ENCODE results near the gene SAMD8.

Gene SAMD8

DNA sequence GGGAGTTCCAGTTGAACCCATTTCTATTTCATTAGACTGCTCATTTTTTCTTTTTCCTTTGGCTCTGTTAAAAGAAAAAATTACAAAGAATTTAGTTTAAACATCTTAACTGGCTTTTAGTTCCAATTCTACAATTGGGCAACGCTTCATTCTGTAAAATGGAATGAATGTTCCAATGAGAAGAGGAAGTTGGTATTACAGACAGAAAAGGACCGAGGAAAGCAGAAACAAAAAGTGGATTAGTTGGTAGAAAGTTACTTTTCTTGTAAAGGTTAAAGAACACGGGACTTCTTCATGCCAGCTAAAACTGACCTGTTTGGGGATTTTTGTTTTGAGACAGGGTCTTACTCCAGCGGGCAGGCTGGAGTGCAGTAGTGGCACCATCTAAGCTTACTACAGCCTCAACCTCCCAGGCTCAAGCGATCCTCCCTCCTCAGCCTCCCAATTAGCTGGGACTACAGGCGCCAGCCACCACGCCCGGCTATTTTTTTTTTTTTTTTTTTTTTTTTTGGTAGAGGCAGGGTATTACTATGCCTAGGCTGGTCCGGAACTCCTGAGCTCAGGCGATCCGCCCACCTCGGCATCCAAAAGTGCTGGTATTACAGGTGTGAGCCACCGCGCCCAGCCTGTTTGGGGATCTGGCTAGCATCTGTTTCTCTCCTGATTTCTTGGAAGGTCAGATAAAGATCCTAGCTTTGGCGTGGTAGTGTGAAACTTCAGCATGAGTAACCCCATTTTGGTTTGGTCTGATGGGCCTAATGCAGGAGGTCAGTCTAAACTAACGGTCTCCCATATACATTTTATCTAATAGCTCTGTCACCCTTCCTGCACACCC, 97.8 kb downstream of the SAMD8 start:
- Histone ChIP-seq H3K4me3 (ENCODE audit: low read depth, low read length) (peak overlapping the region; percentile 88), H3K9me3 (no peaks in the 10 kb centered on the region), H3K27me3 (no peaks in the 10 kb centered on the region), H3K4me1 (no peaks in the 10 kb centered on the region), H3K36me3 (peaks cover 37% of the 10 kb centered on the region)
- TF ChIP-seq, protein P1, sequence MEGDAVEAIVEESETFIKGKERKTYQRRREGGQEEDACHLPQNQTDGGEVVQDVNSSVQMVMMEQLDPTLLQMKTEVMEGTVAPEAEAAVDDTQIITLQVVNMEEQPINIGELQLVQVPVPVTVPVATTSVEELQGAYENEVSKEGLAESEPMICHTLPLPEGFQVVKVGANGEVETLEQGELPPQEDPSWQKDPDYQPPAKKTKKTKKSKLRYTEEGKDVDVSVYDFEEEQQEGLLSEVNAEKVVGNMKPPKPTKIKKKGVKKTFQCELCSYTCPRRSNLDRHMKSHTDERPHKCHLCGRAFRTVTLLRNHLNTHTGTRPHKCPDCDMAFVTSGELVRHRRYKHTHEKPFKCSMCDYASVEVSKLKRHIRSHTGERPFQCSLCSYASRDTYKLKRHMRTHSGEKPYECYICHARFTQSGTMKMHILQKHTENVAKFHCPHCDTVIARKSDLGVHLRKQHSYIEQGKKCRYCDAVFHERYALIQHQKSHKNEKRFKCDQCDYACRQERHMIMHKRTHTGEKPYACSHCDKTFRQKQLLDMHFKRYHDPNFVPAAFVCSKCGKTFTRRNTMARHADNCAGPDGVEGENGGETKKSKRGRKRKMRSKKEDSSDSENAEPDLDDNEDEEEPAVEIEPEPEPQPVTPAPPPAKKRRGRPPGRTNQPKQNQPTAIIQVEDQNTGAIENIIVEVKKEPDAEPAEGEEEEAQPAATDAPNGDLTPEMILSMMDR (IDR thresholded peaks at IDR 0.05; ENCODE audit: low read depth, low read length) = no peak
- no peak for DNase-seq

DNA sequence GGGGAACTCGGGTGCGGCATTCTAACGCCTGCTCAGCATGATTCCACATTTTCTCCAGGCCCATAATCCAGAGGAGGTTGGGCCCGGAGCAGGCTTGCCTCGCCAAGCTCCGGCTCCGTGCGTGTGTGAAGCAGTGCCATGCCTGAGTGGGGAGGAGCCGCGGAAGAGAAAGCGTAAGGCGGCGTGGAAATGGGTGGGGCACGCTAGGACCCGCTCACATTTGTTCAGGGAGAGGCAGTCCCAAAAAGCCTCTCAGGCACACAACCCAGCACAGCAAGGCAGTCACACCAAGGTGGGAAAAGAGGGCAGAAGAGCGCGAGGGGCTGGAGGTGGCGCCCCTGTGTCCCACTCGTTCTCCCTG, 98.4 kb downstream of the SAMD8 start:
- Histone ChIP-seq H3K36me3 (peaks cover 43% of the 10 kb centered on the region), H3K9me3 (no peaks in the 10 kb centered on the region), H3K4me3 (ENCODE audit: low read depth, low read length) (peak overlapping the region; percentile 88), H3K27me3 (no peaks in the 10 kb centered on the region), H3K4me1 (no peaks in the 10 kb centered on the region)
- peak; percentile 59 for DNase-seq
- TF ChIP-seq, protein P1 (IDR thresholded peaks at IDR 0.05; ENCODE audit: low read depth, low read length) = no peak

DNA sequence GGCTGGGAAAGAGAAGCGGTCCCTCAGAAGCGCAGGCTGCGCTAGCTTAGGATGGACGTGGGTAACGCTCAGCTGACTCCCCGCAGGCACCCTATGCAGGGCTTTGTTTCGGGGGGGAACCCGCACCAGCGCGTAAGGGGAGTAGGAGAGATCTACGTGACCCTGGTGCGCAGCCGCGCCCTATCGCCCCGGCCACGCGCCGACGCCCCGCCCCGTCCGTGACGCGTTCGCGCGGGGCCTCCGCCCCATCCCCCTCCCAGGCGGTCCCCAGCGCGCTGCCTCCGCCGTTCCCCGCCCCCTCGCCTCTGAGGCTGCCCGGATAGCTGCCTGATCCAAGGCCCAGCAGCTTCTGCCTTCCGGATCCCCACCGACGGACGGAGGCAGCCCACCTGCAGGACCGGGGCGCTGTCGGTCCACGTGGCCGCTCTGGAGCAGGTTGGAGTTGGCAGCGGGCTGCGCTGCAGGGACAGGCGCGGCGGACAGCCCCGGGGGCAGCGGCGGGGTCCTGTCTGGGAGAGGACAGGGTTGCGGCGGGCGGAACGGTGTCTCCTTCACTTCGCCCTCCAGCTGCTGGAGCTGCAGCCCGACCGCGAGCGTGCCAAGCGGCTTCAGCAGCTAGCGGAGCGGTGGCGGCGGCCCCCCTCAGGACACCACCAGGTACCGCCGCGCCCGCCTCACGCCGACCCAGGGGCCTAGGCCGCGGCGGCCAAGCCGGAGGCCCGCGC, 99.0 kb downstream of the SAMD8 start, which contains the start of gene VDAC2:
TSS of gene VDAC2 (plus strand) at position 515 of the 725 bp plus-strand sequence. CDS start 363 bp downstream, outside the sequence.
- H3K9me3 ChIP-seq = no peaks in the 10 kb centered on the region
- H3K36me3 ChIP-seq = peaks cover 47% of the 10 kb centered on the region
- peak; percentile 93 for DNase-seq
- TF ChIP-seq, protein P1 (IDR thresholded peaks at IDR 0.05; ENCODE audit: low read depth, low read length) = no peak
- H3K27me3 ChIP-seq = no peaks in the 10 kb centered on the region
- peak within 1 kb of the TSS; percentile 88 for H3K4me3 ChIP-seq (ENCODE audit: low read depth, low read length)
- H3K4me1 ChIP-seq = no peaks in the 10 kb centered on the region

DNA sequence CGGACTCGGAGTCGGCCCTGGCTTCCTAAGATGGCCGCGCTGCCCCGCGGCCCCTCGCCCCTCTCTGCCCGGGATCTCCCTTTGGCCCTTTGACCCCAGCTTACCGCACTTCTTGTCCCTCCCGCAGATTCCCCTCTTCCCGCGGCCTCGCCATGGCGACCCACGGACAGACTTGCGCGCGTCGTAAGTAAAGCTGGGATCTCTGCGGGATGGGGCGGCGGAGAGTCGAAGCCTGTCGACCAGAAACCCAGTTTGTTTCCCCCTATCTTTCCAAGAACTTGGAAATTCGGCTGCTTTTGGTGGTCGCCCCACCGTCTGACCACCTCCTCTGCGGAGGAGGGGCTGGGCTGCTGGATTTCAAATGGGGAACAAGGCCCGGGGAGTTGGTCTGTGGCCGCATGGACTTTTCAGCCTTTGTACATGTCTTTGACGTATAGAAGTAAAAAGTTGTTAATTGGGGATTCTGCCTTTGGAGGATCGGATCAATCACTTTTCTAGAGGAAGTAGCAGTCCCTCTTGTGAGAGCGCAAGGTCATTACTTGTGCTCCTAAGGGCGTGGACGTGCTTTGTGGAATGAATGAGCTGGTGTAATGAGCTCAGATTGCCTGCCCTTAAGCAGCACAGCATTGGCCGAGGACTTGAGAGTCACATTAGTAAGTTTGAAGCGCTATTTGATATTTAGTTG, 99.7 kb downstream of the SAMD8 start:
- DNase-seq = peak; percentile 22
- peaks cover 54% of the 10 kb centered on the region for H3K36me3 ChIP-seq
- TF ChIP-seq, protein P1 (IDR thresholded peaks at IDR 0.05; ENCODE audit: low read depth, low read length) = no peak
- H3K9me3 ChIP-seq = no peaks in the 10 kb centered on the region
- peak overlapping the region; percentile 88 for H3K4me3 ChIP-seq (ENCODE audit: low read depth, low read length)
- H3K4me1 ChIP-seq = no peaks in the 10 kb centered on the region
- H3K27me3 ChIP-seq = no peaks in the 10 kb centered on the region

DNA sequence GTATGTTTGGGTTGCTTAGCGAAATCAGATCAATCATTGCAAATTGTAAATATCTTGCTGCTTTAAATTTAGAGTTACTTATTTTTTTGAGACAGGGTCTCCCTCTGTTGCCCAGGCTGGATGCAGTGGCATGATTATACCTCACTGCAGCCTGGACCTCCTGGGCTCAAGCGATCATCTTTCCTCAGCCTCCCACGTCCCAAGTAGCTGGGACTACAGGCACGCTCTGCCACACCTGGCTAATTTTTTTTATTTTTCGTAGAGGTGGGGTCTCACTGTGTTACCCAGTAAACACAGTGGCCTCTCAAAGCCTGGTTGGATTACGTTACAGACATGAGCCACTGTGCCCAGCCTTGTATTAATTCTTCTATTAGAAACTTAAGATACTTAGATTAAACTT, 100.9 kb downstream of the SAMD8 start:
- Histone ChIP-seq H3K4me1 (no peaks in the 10 kb centered on the region), H3K9me3 (no peaks in the 10 kb centered on the region), H3K36me3 (peaks cover 66% of the 10 kb centered on the region), H3K27me3 (no peaks in the 10 kb centered on the region), H3K4me3 (ENCODE audit: low read depth, low read length) (peak overlapping the region; percentile 88)
- TF ChIP-seq, protein P1 (IDR thresholded peaks at IDR 0.05; ENCODE audit: low read depth, low read length) = no peak
- no peak for DNase-seq

All from BE2C (cell line).